ENCODE measurements around the gene NEU3. TPM values are rescaled to one million over a fixed set of nuclear protein-coding genes. Genes with fewer than 3 reads are reported as not detected.

Gene NEU3
- total and polyA plus RNA-seq, 2 of the 4 experiments (the other 2 are of a cell fraction): 5.5 to 10.6 TPM

DNA sequence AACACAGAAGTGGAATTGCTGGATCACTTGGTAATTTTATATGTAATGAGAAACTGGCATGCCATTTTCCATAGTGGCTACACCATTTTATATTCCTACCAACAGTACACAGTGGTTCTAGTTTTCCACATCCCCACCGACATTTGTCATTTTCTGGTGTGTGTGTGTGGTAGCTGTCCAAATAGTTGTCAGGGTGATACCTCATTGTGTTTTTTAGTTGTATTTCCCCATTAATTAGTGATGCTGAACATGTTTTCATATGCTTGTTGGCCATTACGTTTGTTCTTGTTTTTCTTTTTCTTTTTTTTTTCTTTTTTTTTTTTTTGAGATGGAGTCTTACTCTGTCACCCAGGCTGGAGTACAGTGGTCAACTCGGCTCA is 12.2 kb downstream of the NEU3 start:
- Histone ChIP-seq H3K36me3 (ENCODE audit: control insufficient read depth, insufficient read depth, low read length) (peaks cover 8% of the 10 kb centered on the region; the same call in 1 of the 2 replicates), H3K18ac (ENCODE audit: low read depth, low read length) (no peak overlapping the region), H3K4ac (ENCODE audit: low read depth, low read length) (no peak overlapping the region), H3K56ac (ENCODE audit: extremely low read depth, insufficient read depth, low read length) (no peak overlapping the region), H2AFZ (replicated peaks; ENCODE audit: low read length, poor library complexity) (no peak overlapping the region), H3K9me1 (ENCODE audit: insufficient read depth, low read length) (peaks cover 5% of the 10 kb centered on the region; the same call in 1 of the 2 replicates), H2BK15ac (ENCODE audit: low read depth, low read length) (no peak overlapping the region), H4K8ac (ENCODE audit: low read depth in 2 of 2, low read length in 2 of 2) (no peak overlapping the region), H3K9me3 (ENCODE audit: control insufficient read depth, insufficient read depth, low read length) (no peaks in the 10 kb centered on the region), H3K9ac (ENCODE audit: low read depth, low read length) (no peak overlapping the region), H4K20me1 (ENCODE audit: insufficient read depth, low read length) (no peaks in the 10 kb centered on the region), H4K5ac (ENCODE audit: low read depth, low read length) (no peak overlapping the region), H3K4me2 (ENCODE audit: low read depth, low read length) (no peak overlapping the region), H3K79me1 (ENCODE audit: low read depth in 1 of 2, low read length in 2 of 2) (no peaks in the 10 kb centered on the region; a peak in 1 of 4 replicates), H2BK20ac (ENCODE audit: low read depth, low read length) (no peak overlapping the region), H2AK9ac (replicated peaks; ENCODE audit: low read depth, low read length, poor library complexity) (no peak overlapping the region), H3K27me3 (ENCODE audit: control insufficient read depth, insufficient read depth, low read length) (no peaks in the 10 kb centered on the region), H3K4me1 (ENCODE audit: control insufficient read depth, insufficient read depth, low read length) (no peaks in the 10 kb centered on the region), H3K14ac (replicated peaks; ENCODE audit: low read depth, low read length) (no peak overlapping the region), H2AK5ac (ENCODE audit: low read depth, low read length) (no peak overlapping the region), H4K91ac (ENCODE audit: insufficient read depth, low read depth, low read length) (no peak overlapping the region), H3K4me3 (ENCODE audit: insufficient read depth, low read depth, low read length) (no peak overlapping the region), H2BK5ac (ENCODE audit: low read depth, low read length, poor library complexity, severe bottlenecking) (no peak overlapping the region), H2BK120ac (ENCODE audit: low read depth, low read length) (no peak overlapping the region), H3K27ac (ENCODE audit: insufficient read depth, low read length) (no peak overlapping the region), H3K23ac (ENCODE audit: low read depth, low read length) (no peak overlapping the region)
- CTCF ChIA-PET: no interaction called here
- intact Hi-C loops (cut with micrococcal nuclease) (no loop called here), in situ Hi-C loops (cut with MboI; ENCODE audit: low sequenced_read_pairs) (no loop called here), dilution Hi-C loops (cut with HindIII; ENCODE audit: low sequenced_read_pairs, unreplicated experiment) (no loop called here)
- TF ChIP-seq CEBPB (IDR thresholded peaks at IDR 0.05; ENCODE audit: low read depth, low read length): no peak
- no peak for TF ChIP-seq MAZ (IDR thresholded peaks at IDR 0.05; ENCODE audit: borderline replicate concordance, low read depth, low read length)
- TF ChIP-seq SMC3 (IDR thresholded peaks at IDR 0.05; ENCODE audit: low read depth, low read length): no peak
- TF ChIP-seq FOS (IDR thresholded peaks at IDR 0.05; ENCODE audit: low read depth, low read length): no peak
- no peak for TF ChIP-seq RCOR1 (IDR thresholded peaks at IDR 0.05; ENCODE audit: insufficient replicate concordance, low read length)
- TF ChIP-seq POLR2A (IDR thresholded peaks at IDR 0.05; ENCODE audit: low read depth, low read length): no peak
- TF ChIP-seq USF2 (IDR thresholded peaks at IDR 0.05; ENCODE audit: low read depth, low read length): no peak
- no peak for TF ChIP-seq RAD21 (IDR thresholded peaks at IDR 0.05; ENCODE audit: low read length)
- TF ChIP-seq MAFK (IDR thresholded peaks at IDR 0.05; ENCODE audit: low read depth, low read length): no peak
- TF ChIP-seq BHLHE40 (IDR thresholded peaks at IDR 0.05; ENCODE audit: low read depth, low read length): no peak
- no peak for TF ChIP-seq CTCF (conservative IDR thresholded peaks at IDR 0.05; ENCODE audit: low read depth, low read length)
- no peak for TF ChIP-seq MXI1 (IDR thresholded peaks at IDR 0.05; ENCODE audit: borderline replicate concordance, low read depth, low read length)
- TF ChIP-seq ELK1 (IDR thresholded peaks at IDR 0.05; ENCODE audit: borderline replicate concordance, low read depth, low read length): no peak
- TF ChIP-seq RFX5 (IDR thresholded peaks at IDR 0.05; ENCODE audit: low read depth, low read length): no peak
- no peak for TF ChIP-seq NFE2L2 (IDR thresholded peaks at IDR 0.05; ENCODE audit: low read depth, low read length)
- TF ChIP-seq CHD1 (IDR thresholded peaks at IDR 0.05; ENCODE audit: low read depth, low read length): no peak
- no CpG with 5 or more reads among the region's 3 CpGs for WGBS, 2 experiments (ENCODE audit: extremely low coverage in 2 of 2, insufficient read length in 1 of 2)
- DNase-seq (no peak), ATAC-seq (ENCODE audit: low read depth) (no peak)
- POLR2A ChIA-PET (ENCODE audit: unreplicated experiment): no interaction called here
- BruUV-seq (replicated peaks): no TSS peak
